Measurements from ENCODE around the gene ALDOA.

ALDOA gene

DNA sequence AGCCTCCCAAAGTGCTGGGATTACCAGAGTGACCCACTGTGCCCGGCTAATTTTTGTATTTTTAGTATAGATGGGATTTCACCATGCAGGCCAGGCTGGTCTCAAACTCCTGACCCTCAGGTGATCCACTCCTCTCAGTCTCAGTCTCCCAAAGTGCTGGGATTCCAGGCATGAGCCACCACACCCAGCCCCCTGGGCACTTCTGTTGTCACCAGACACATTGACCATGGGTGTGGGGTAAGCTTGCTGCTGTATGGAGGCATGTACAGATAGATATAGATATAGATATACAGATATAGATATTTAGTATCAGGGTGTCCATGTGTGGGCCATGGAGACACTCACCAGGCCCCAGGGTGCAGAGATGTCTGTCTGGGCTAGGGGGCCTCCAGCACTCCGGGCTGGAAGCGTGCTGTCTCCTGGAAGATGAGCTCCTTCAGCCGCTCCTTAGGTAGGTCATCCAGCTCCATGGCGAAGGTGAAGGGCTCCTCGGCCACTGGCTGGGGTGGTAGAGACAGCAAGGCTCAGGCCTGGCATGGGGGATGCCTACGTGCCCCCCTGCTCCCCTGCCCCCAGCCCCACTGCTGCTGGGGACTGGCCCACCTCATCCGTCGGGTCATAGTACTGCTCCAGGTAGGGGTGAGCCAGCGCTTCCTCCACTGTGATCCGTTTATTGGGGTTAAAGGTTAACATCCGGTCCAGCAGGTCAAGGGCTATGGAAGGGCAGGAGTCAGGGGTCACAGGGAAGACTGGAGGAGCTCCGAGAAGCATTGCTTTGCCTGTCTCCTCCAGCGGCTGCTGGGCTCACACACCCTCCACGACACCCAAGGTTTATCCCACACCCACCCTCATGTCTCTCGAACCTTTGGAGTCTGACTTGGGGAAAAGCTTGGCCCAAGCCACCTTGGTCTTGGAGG lies 51.0 kb downstream of the ALDOA start:
- no peak for DNase-seq

DNA sequence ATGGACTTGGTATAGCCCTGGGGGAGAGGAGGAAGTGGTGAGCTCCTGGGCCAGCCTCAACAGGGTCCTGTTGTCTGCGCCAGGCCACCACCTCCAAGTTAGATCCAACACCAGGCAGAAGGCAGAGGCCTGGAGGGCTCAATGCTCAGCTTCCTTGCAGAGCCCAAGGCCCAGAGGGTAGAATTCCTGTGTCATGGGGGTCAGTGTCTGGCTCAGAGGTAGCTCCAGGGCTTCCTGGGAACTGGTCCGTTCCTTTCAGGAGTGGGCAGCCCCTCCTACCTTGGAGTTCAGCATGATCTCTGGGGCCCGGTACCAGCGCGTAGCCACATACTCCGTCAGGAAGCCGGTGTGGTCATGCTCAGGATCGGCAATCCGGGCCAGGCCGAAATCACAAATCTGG lies 52.2 kb downstream of the ALDOA start:
- no peak for DNase-seq

DNA sequence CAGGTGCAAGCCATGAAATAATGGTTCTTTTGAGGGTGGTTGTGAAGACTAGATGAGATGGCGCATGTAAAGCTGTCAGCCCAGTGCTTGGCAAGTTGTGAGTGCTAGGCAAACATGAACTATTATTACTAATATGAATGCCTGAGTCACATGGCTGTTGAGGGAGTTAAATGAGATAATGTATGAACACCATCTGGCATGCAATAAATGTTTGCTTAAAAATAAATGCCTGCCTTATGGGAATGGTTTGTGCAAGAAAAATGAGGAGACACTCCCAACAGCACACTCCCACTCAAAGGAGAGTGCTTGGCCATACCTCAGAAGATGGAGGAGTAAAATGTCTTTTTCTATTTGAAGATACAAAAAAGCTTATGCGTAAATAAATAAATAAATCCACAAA lies 53.9 kb downstream of the ALDOA start:
- no peak for DNase-seq
